ENCODE results near the gene AP3M1.
A peak's percentile ranks its signal among the peaks of the same experiment; 100 is the strongest.
"Not testable (repeated sequence)": the region's sequence is repeated elsewhere in the genome, so short reads cannot be mapped to it uniquely, and the experiment has no call there.

Gene AP3M1

GRCh38 chr10:74150204-74150989 lies at the start of gene AP3M1:
TSS of gene AP3M1 (minus strand) at chr10:74150828. CDS start at chr10:74138379, 12,449 bp downstream.
- H3K9ac ChIP-seq (ENCODE audit: low read depth in 1 of 2, low read length in 2 of 2): peak within 1 kb of the TSS; percentile 87 to 92
- peaks cover 17 to 23% of the 10 kb centered on the region in 2 donors for H3K4me1 ChIP-seq (ENCODE audit: control insufficient read depth in 1 of 2, insufficient read depth in 2 of 2, low read length in 2 of 2)

GRCh38 chr10:74199315-74199714 lies 48.7 kb upstream of the AP3M1 start:
- no peaks in the 10 kb centered on the region for H3K4me1 ChIP-seq (ENCODE audit: control insufficient read depth in 1 of 2, insufficient read depth in 2 of 2, low read length in 2 of 2)
- H3K9ac ChIP-seq (ENCODE audit: low read depth in 1 of 2, low read length in 2 of 2): no peak overlapping the region
- no peak overlapping the region for H3K27ac ChIP-seq (ENCODE audit: low read depth, low read length)
- no peaks in the 10 kb centered on the region for H3K36me3 ChIP-seq (ENCODE audit: control insufficient read depth in 1 of 2, insufficient read depth in 2 of 2, low read length in 2 of 2)
- H3K4me3 ChIP-seq (ENCODE audit: low read depth in 1 of 2, low read length in 2 of 2): no peak overlapping the region
- H3K27me3 ChIP-seq (ENCODE audit: control insufficient read depth in 1 of 2, insufficient read depth in 2 of 2, low read length in 2 of 2): no peaks in the 10 kb centered on the region
- H3K9me3 ChIP-seq (ENCODE audit: control insufficient read depth in 1 of 2, low read length in 2 of 2): no peaks in the 10 kb centered on the region

More at GRCh38 chr10:74150204-74150989, at the start of gene AP3M1:
- Histone ChIP-seq H3K27me3 (ENCODE audit: control insufficient read depth in 1 of 2, insufficient read depth in 2 of 2, low read length in 2 of 2) (no peaks in the 10 kb centered on the region), H3K36me3 (ENCODE audit: control insufficient read depth in 1 of 2, insufficient read depth in 2 of 2, low read length in 2 of 2) (peaks cover 4% of the 10 kb centered on the region in 2 donors), H3K4me3 (ENCODE audit: low read depth in 1 of 2, low read length in 2 of 2) (peak within 1 kb of the TSS; percentile 92 to 100), H3K27ac (ENCODE audit: low read depth, low read length) (peak within 1 kb of the TSS; percentile 86), H3K9me3 (ENCODE audit: control insufficient read depth in 1 of 2, low read length in 2 of 2) (no peaks in the 10 kb centered on the region)

- H3K4me1 ChIP-seq (ENCODE audit: control insufficient read depth in 1 of 2, insufficient read depth in 2 of 2, low read length in 2 of 2): peaks cover 0 to 8% of the 10 kb centered on the region in 2 donors
Measured at GRCh38 chr10:74194999-74195398, 44.4 kb upstream of the AP3M1 start.

GRCh38 chr10:74194545-74194944 lies 43.9 kb upstream of the AP3M1 start:
- peaks cover 0 to 10% of the 10 kb centered on the region in 2 donors for H3K4me1 ChIP-seq (ENCODE audit: control insufficient read depth in 1 of 2, insufficient read depth in 2 of 2, low read length in 2 of 2)
- no peaks in the 10 kb centered on the region for H3K36me3 ChIP-seq (ENCODE audit: control insufficient read depth in 1 of 2, insufficient read depth in 2 of 2, low read length in 2 of 2)
- H3K27ac ChIP-seq (ENCODE audit: low read depth, low read length): no peak overlapping the region
- H3K9me3 ChIP-seq (ENCODE audit: control insufficient read depth in 1 of 2, low read length in 2 of 2): no peaks in the 10 kb centered on the region
- H3K4me3 ChIP-seq (ENCODE audit: low read depth in 1 of 2, low read length in 2 of 2): no peak overlapping the region
- no peaks in the 10 kb centered on the region for H3K27me3 ChIP-seq (ENCODE audit: control insufficient read depth in 1 of 2, insufficient read depth in 2 of 2, low read length in 2 of 2)
- H3K9ac ChIP-seq (ENCODE audit: low read depth in 1 of 2, low read length in 2 of 2): no peak overlapping the region

More at GRCh38 chr10:74194999-74195398, 44.4 kb upstream of the AP3M1 start:
- H3K27ac ChIP-seq (ENCODE audit: low read depth, low read length): no peak overlapping the region
- no peak overlapping the region for H3K4me3 ChIP-seq (ENCODE audit: low read depth in 1 of 2, low read length in 2 of 2)
- H3K9me3 ChIP-seq (ENCODE audit: control insufficient read depth in 1 of 2, low read length in 2 of 2): no peaks in the 10 kb centered on the region
- H3K9ac ChIP-seq (ENCODE audit: low read depth in 1 of 2, low read length in 2 of 2): no peak overlapping the region
- H3K27me3 ChIP-seq (ENCODE audit: control insufficient read depth in 1 of 2, insufficient read depth in 2 of 2, low read length in 2 of 2): no peaks in the 10 kb centered on the region
- no peaks in the 10 kb centered on the region for H3K36me3 ChIP-seq (ENCODE audit: control insufficient read depth in 1 of 2, insufficient read depth in 2 of 2, low read length in 2 of 2)

GRCh38 chr10:74190494-74190893 lies 39.9 kb upstream of the AP3M1 start:
- Histone ChIP-seq H3K36me3 (ENCODE audit: control insufficient read depth in 1 of 2, insufficient read depth in 2 of 2, low read length in 2 of 2) (no peaks in the 10 kb centered on the region), H3K9me3 (ENCODE audit: control insufficient read depth in 1 of 2, low read length in 2 of 2) (no peaks in the 10 kb centered on the region), H3K4me1 (ENCODE audit: control insufficient read depth in 1 of 2, insufficient read depth in 2 of 2, low read length in 2 of 2) (peaks cover 0 to 10% of the 10 kb centered on the region in 2 donors), H3K27me3 (ENCODE audit: control insufficient read depth in 1 of 2, insufficient read depth in 2 of 2, low read length in 2 of 2) (no peaks in the 10 kb centered on the region), H3K4me3 (ENCODE audit: low read depth in 1 of 2, low read length in 2 of 2) (no peak overlapping the region), H3K9ac (ENCODE audit: low read depth in 1 of 2, low read length in 2 of 2) (no peak overlapping the region), H3K27ac (ENCODE audit: low read depth, low read length) (peak overlapping the region; percentile 55)

- no peaks in the 10 kb centered on the region for H3K36me3 ChIP-seq (ENCODE audit: control insufficient read depth in 1 of 2, insufficient read depth in 2 of 2, low read length in 2 of 2)
- H3K27ac ChIP-seq (ENCODE audit: low read depth, low read length): peak overlapping the region; percentile 55
- H3K27me3 ChIP-seq (ENCODE audit: control insufficient read depth in 1 of 2, insufficient read depth in 2 of 2, low read length in 2 of 2): no peaks in the 10 kb centered on the region
- H3K4me1 ChIP-seq (ENCODE audit: control insufficient read depth in 1 of 2, insufficient read depth in 2 of 2, low read length in 2 of 2): peaks cover 0 to 10% of the 10 kb centered on the region in 2 donors
- H3K9me3 ChIP-seq (ENCODE audit: control insufficient read depth in 1 of 2, low read length in 2 of 2): no peaks in the 10 kb centered on the region
- H3K4me3 ChIP-seq (ENCODE audit: low read depth in 1 of 2, low read length in 2 of 2): peak overlapping the region in 1 of 2 donors; percentile 5
- H3K9ac ChIP-seq (ENCODE audit: low read depth in 1 of 2, low read length in 2 of 2): no peak overlapping the region
Measured at GRCh38 chr10:74189999-74190421, 39.4 kb upstream of the AP3M1 start.

GRCh38 chr10:74188617-74189016 lies 38.0 kb upstream of the AP3M1 start:
- H3K9ac ChIP-seq (ENCODE audit: low read depth in 1 of 2, low read length in 2 of 2); H3K9me3 ChIP-seq (ENCODE audit: control insufficient read depth in 1 of 2, low read length in 2 of 2); H3K27ac ChIP-seq (ENCODE audit: low read depth, low read length); H3K27me3 ChIP-seq (ENCODE audit: control insufficient read depth in 1 of 2, insufficient read depth in 2 of 2, low read length in 2 of 2); H3K4me3 ChIP-seq (ENCODE audit: low read depth in 1 of 2, low read length in 2 of 2); H3K36me3 ChIP-seq (ENCODE audit: control insufficient read depth in 1 of 2, insufficient read depth in 2 of 2, low read length in 2 of 2): not testable (repeated sequence)
- H3K4me1 ChIP-seq (ENCODE audit: control insufficient read depth in 1 of 2, insufficient read depth in 2 of 2, low read length in 2 of 2): peaks cover 0 to 10% of the 10 kb centered on the region in 2 donors

- Histone ChIP-seq H3K27ac (ENCODE audit: low read depth, low read length) (no peak overlapping the region), H3K27me3 (ENCODE audit: control insufficient read depth in 1 of 2, insufficient read depth in 2 of 2, low read length in 2 of 2) (no peaks in the 10 kb centered on the region), H3K36me3 (ENCODE audit: control insufficient read depth in 1 of 2, insufficient read depth in 2 of 2, low read length in 2 of 2) (no peaks in the 10 kb centered on the region), H3K9me3 (ENCODE audit: control insufficient read depth in 1 of 2, low read length in 2 of 2) (no peaks in the 10 kb centered on the region), H3K4me1 (ENCODE audit: control insufficient read depth in 1 of 2, insufficient read depth in 2 of 2, low read length in 2 of 2) (peaks cover 0 to 10% of the 10 kb centered on the region in 2 donors), H3K9ac (ENCODE audit: low read depth in 1 of 2, low read length in 2 of 2) (no peak overlapping the region), H3K4me3 (ENCODE audit: low read depth in 1 of 2, low read length in 2 of 2) (no peak overlapping the region)
Measured at GRCh38 chr10:74187237-74187636, 36.6 kb upstream of the AP3M1 start.

- H3K36me3 ChIP-seq (ENCODE audit: control insufficient read depth in 1 of 2, insufficient read depth in 2 of 2, low read length in 2 of 2): no peaks in the 10 kb centered on the region
- H3K4me1 ChIP-seq (ENCODE audit: control insufficient read depth in 1 of 2, insufficient read depth in 2 of 2, low read length in 2 of 2): peaks cover 0 to 10% of the 10 kb centered on the region in 2 donors
- no peak overlapping the region for H3K4me3 ChIP-seq (ENCODE audit: low read depth in 1 of 2, low read length in 2 of 2)
- H3K9ac ChIP-seq (ENCODE audit: low read depth in 1 of 2, low read length in 2 of 2): no peak overlapping the region
- H3K27ac ChIP-seq (ENCODE audit: low read depth, low read length): no peak overlapping the region
- no peaks in the 10 kb centered on the region for H3K27me3 ChIP-seq (ENCODE audit: control insufficient read depth in 1 of 2, insufficient read depth in 2 of 2, low read length in 2 of 2)
- no peaks in the 10 kb centered on the region for H3K9me3 ChIP-seq (ENCODE audit: control insufficient read depth in 1 of 2, low read length in 2 of 2)
Measured at GRCh38 chr10:74186678-74187077, 36.0 kb upstream of the AP3M1 start.

GRCh38 chr10:74179111-74179710 lies 28.6 kb upstream of the AP3M1 start:
- Histone ChIP-seq H3K4me3 (ENCODE audit: low read depth in 1 of 2, low read length in 2 of 2) (no peak overlapping the region), H3K36me3 (ENCODE audit: control insufficient read depth in 1 of 2, insufficient read depth in 2 of 2, low read length in 2 of 2) (no peaks in the 10 kb centered on the region), H3K9ac (ENCODE audit: low read depth in 1 of 2, low read length in 2 of 2) (no peak overlapping the region), H3K27ac (ENCODE audit: low read depth, low read length) (no peak overlapping the region), H3K27me3 (ENCODE audit: control insufficient read depth in 1 of 2, insufficient read depth in 2 of 2, low read length in 2 of 2) (no peaks in the 10 kb centered on the region), H3K4me1 (ENCODE audit: control insufficient read depth in 1 of 2, insufficient read depth in 2 of 2, low read length in 2 of 2) (peaks cover 17 to 19% of the 10 kb centered on the region in 2 donors), H3K9me3 (ENCODE audit: control insufficient read depth in 1 of 2, low read length in 2 of 2) (no peaks in the 10 kb centered on the region)
